Measurements from ENCODE around the gene ERICH2.

ERICH2 gene

GRCh38 chr2:170770606-170771420 lies 635 bp downstream of the ERICH2 start:
- TF ChIP-seq CTCF (IDR thresholded peaks at IDR 0.05): no peak

GRCh38 chr2:170771421-170771937 lies 1.3 kb downstream of the ERICH2 start:
- TF ChIP-seq CTCF (IDR thresholded peaks at IDR 0.05): no peak

- no peak for TF ChIP-seq CTCF (IDR thresholded peaks at IDR 0.05)
Measured at GRCh38 chr2:170772295-170772694, 2.1 kb downstream of the ERICH2 start.

- no peak for TF ChIP-seq CTCF (IDR thresholded peaks at IDR 0.05)
Measured at GRCh38 chr2:170774074-170774473, 3.9 kb downstream of the ERICH2 start.

GRCh38 chr2:170778900-170779299 lies 8.7 kb downstream of the ERICH2 start:
- TF ChIP-seq CTCF (IDR thresholded peaks at IDR 0.05): no peak

- no peak for TF ChIP-seq CTCF (IDR thresholded peaks at IDR 0.05)
Measured at GRCh38 chr2:170779304-170779703, 9.1 kb downstream of the ERICH2 start.

- TF ChIP-seq CTCF (IDR thresholded peaks at IDR 0.05): no peak
Measured at GRCh38 chr2:170782673-170783072, 12.5 kb downstream of the ERICH2 start.

Measured in LNCAP (cell line).